Measurements from ENCODE around the gene APOBEC3B. TPM values are rescaled to one million over a fixed set of nuclear protein-coding genes. Genes with fewer than 3 reads are reported as not detected.
A peak's percentile ranks its signal among the peaks of the same experiment; 100 is the strongest.
"Not testable (repeated sequence)": the region's sequence is repeated elsewhere in the genome, so short reads cannot be mapped to it uniquely, and the experiment has no call there.

APOBEC3B gene
- polyA plus RNA-seq, 12 donors, result 1.2 to 8.5 (median 3.2) TPM; not detected in 1

- no peak for DNase-seq
Observed at GRCh38 chr22:38966380-38966702, 15.8 kb upstream of the APOBEC3B start.

GRCh38 chr22:38966942-38967341 lies 15.2 kb upstream of the APOBEC3B start:
- no peak for DNase-seq

- DNase-seq, result no peak
Observed at GRCh38 chr22:38967451-38968450, 14.4 kb upstream of the APOBEC3B start.

GRCh38 chr22:38968801-38969200 lies 13.3 kb upstream of the APOBEC3B start:
- no peak for DNase-seq

- no peak for DNase-seq
Observed at GRCh38 chr22:38970551-38970950, 11.6 kb upstream of the APOBEC3B start.

GRCh38 chr22:38971202-38971601 lies 10.9 kb upstream of the APOBEC3B start:
- no peak for DNase-seq

- DNase-seq, result no peak
Observed at GRCh38 chr22:38971791-38972190, 10.4 kb upstream of the APOBEC3B start.

GRCh38 chr22:38972558-38972957 lies 9.6 kb upstream of the APOBEC3B start:
- no peak for DNase-seq

GRCh38 chr22:38973289-38974169 lies 8.6 kb upstream of the APOBEC3B start:
- no peak for DNase-seq

- no peak for DNase-seq
Observed at GRCh38 chr22:38974170-38974825, 7.8 kb upstream of the APOBEC3B start.

- no peak for DNase-seq
Observed at GRCh38 chr22:38974826-38975175, 7.3 kb upstream of the APOBEC3B start.

GRCh38 chr22:38977289-38977688 lies 4.9 kb upstream of the APOBEC3B start:
- DNase-seq, result not testable (repeated sequence)

GRCh38 chr22:38980587-38980986 lies 1.6 kb upstream of the APOBEC3B start:
- DNase-seq, result not testable (repeated sequence)

GRCh38 chr22:38981005-38981991 lies 849 bp upstream of the APOBEC3B start:
- DNase-seq, result peak; percentile 24

GRCh38 chr22:38984224-38984623 lies 2.1 kb downstream of the APOBEC3B start:
- DNase-seq, result no peak

GRCh38 chr22:38984784-38985757 lies 2.9 kb downstream of the APOBEC3B start:
- not testable (repeated sequence) for DNase-seq

- no peak for DNase-seq
Observed at GRCh38 chr22:38986629-38987028, 4.5 kb downstream of the APOBEC3B start.

GRCh38 chr22:38987171-38987895 lies 5.2 kb downstream of the APOBEC3B start:
- no peak for DNase-seq

- no peak for DNase-seq
Observed at GRCh38 chr22:38989466-38989865, 7.3 kb downstream of the APOBEC3B start.

Measured in muscle of arm (tissue), 12 donors.